ENCODE data around the gene CSPG5. TPM values are rescaled to one million over a fixed set of nuclear protein-coding genes. Genes with fewer than 3 reads are reported as not detected.

The CSPG5 gene
- polyA plus RNA-seq, 1 donor (not counting 4 experiments of a cell fraction or from before 2014, with no cell fraction given): 0.14 TPM

- Histone ChIP-seq H3K9me3 (ENCODE audit: control insufficient read depth, low read depth, low read length) (no peaks in the 10 kb centered on the region), H3K9me1 (ENCODE audit: control insufficient read depth, extremely low read depth, insufficient read depth, low read length) (no peaks in the 10 kb centered on the region), H3K27ac (ENCODE audit: control insufficient read depth, insufficient read depth, low read length) (no peak overlapping the region), H3K9ac (ENCODE audit: control insufficient read depth, extremely low read depth, insufficient read depth, low read length) (no peak overlapping the region), H3K4me3 (ENCODE audit: control insufficient read depth in 2 of 3, extremely low read depth in 1 of 3, insufficient read depth in 2 of 3, low read depth in 1 of 3, low read length in 3 of 3) (no peak overlapping the region), H3K79me2 (ENCODE audit: control insufficient read depth, insufficient read depth, low read length) (no peaks in the 10 kb centered on the region), H3K36me3 (ENCODE audit: control insufficient read depth in 2 of 2, extremely low read depth in 1 of 2, insufficient read depth in 2 of 2, low read length in 2 of 2) (no peaks in the 10 kb centered on the region), H3K27me3 (ENCODE audit: control insufficient read depth, extremely low read depth, insufficient read depth, low read length) (no peaks in the 10 kb centered on the region), H4K20me1 (ENCODE audit: control insufficient read depth, extremely low read depth, insufficient read depth, low read length) (no peaks in the 10 kb centered on the region), H3K4me1 (ENCODE audit: control insufficient read depth, extremely low read depth, insufficient read depth, low read length) (peaks cover 7% of the 10 kb centered on the region), H2AFZ (ENCODE audit: control insufficient read depth, low read length) (no peak overlapping the region), H3K4me2 (ENCODE audit: control insufficient read depth, extremely low read depth, insufficient read depth, low read depth, low read length) (no peak overlapping the region)
- dilution Hi-C loops (cut with MboI; ENCODE audit: extremely low pct_ligation_motif_present, low sequenced_read_pairs): no loop called here
- TF ChIP-seq CTCF (optimal IDR thresholded peaks at IDR 0.05 in 1 of 3, IDR thresholded peaks at IDR 0.05 in 1 of 3, conservative IDR thresholded peaks at IDR 0.05 in 1 of 3; ENCODE audit: extremely low read depth in 1 of 3, insufficient read depth in 2 of 3, low read length in 3 of 3): peak; percentile 86 to 93 (median 91)
- no peak for TF ChIP-seq EZH2 (IDR thresholded peaks at IDR 0.05; ENCODE audit: low read length)
- FAIRE-seq (peak; percentile 95), DNase-seq (ENCODE audit: low read depth, low spot score) (peak; percentile 75)
These were observed 56.3 kb downstream of the CSPG5 start for GRCh38 chr3:47522082-47522987.

GRCh38 chr3:47520756-47521155, 57.9 kb downstream of the CSPG5 start:
- Histone ChIP-seq H3K4me1 (ENCODE audit: control insufficient read depth, extremely low read depth, insufficient read depth, low read length) (peaks cover 7% of the 10 kb centered on the region), H4K20me1 (ENCODE audit: control insufficient read depth, extremely low read depth, insufficient read depth, low read length) (no peaks in the 10 kb centered on the region), H3K9me3 (ENCODE audit: control insufficient read depth, low read depth, low read length) (no peaks in the 10 kb centered on the region), H2AFZ (ENCODE audit: control insufficient read depth, low read length) (no peak overlapping the region), H3K9ac (ENCODE audit: control insufficient read depth, extremely low read depth, insufficient read depth, low read length) (no peak overlapping the region), H3K4me3 (ENCODE audit: control insufficient read depth in 2 of 3, extremely low read depth in 1 of 3, insufficient read depth in 2 of 3, low read depth in 1 of 3, low read length in 3 of 3) (no peak overlapping the region), H3K27me3 (ENCODE audit: control insufficient read depth, extremely low read depth, insufficient read depth, low read length) (no peaks in the 10 kb centered on the region), H3K4me2 (ENCODE audit: control insufficient read depth, extremely low read depth, insufficient read depth, low read depth, low read length) (no peak overlapping the region), H3K79me2 (ENCODE audit: control insufficient read depth, insufficient read depth, low read length) (no peaks in the 10 kb centered on the region), H3K27ac (ENCODE audit: control insufficient read depth, insufficient read depth, low read length) (no peak overlapping the region), H3K9me1 (ENCODE audit: control insufficient read depth, extremely low read depth, insufficient read depth, low read length) (no peaks in the 10 kb centered on the region), H3K36me3 (ENCODE audit: control insufficient read depth in 2 of 2, extremely low read depth in 1 of 2, insufficient read depth in 2 of 2, low read length in 2 of 2) (no peaks in the 10 kb centered on the region)
- TF ChIP-seq CTCF (optimal IDR thresholded peaks at IDR 0.05 in 1 of 3, IDR thresholded peaks at IDR 0.05 in 1 of 3, conservative IDR thresholded peaks at IDR 0.05 in 1 of 3; ENCODE audit: extremely low read depth in 1 of 3, insufficient read depth in 2 of 3, low read length in 3 of 3) (no peak), EZH2 (IDR thresholded peaks at IDR 0.05; ENCODE audit: low read length) (no peak)
- dilution Hi-C loops (cut with MboI; ENCODE audit: extremely low pct_ligation_motif_present, low sequenced_read_pairs): no loop called here
- FAIRE-seq: no peak
- DNase-seq (ENCODE audit: low read depth, low spot score): no peak
